Lower leg skin (tissue), 4 donors: ENCODE measurements around the gene UBTF. TPM values are rescaled to one million over a fixed set of nuclear protein-coding genes. Genes with fewer than 3 reads are reported as not detected.

ENCODE experiments used
- DNase-seq, 2 donors: peaks; one replicate each; pipeline ENCODE4 v3.0.0-alpha.2; 2019; ENCODE audit warnings: low spot score in 2 of 2
- H3K4me3 ChIP-seq: fragments of 200-600 bp; sonication (generic); 2 replicates; pipeline ENCODE4 v1.5.1; 2017; ENCODE audit warnings: mild to moderate bottlenecking, low read depth; ENCODE audit not compliant: poor library complexity, severe bottlenecking
- POLR2A ChIP-seq, 2 donors: fragments of 450-650 bp; IDR thresholded peaks; one replicate each; pipeline ENCODE4 v1.6.1; 2016 to 2017; ENCODE audit warnings: antibody characterized with exemption in 2 of 2, mild to moderate bottlenecking in 1 of 2, moderate library complexity in 1 of 2
- WGBS, 2 donors: methylation state at CpG; one replicate each; pipeline ENCODE4 v1.1.5; 2018; 5-methylcytosine and 5-hydroxymethylcytosine counted together
- intact Hi-C: fragments of 100-400 bp; cut with DNase I; formaldehyde crosslinking; loops from one replicate; pipeline ENCODE4 v1.15.0; 2023; ENCODE audit warnings: low total_unique reads
- total RNA-seq, 4 donors: library from RNA; depleted of rRNA; stranded (reverse); fragments of >200 nt; gene quantifications; one replicate each; pipeline ENCODE4 v1.1.0, GENCODE V29; 2016
- TF ChIP-seq, protein P1 (sequence below), 3 donors: fragments of 450-650 bp; IDR thresholded peaks; one replicate each; pipeline ENCODE4 v1.5.1; 2016; ENCODE audit warnings: antibody characterized with exemption in 3 of 3, mild to moderate bottlenecking in 3 of 3, moderate library complexity in 2 of 3

The UBTF gene
- total RNA-seq, 4 donors from 2014 or later, result 62.4 to 70.8 (median 65.7) TPM

DNA sequence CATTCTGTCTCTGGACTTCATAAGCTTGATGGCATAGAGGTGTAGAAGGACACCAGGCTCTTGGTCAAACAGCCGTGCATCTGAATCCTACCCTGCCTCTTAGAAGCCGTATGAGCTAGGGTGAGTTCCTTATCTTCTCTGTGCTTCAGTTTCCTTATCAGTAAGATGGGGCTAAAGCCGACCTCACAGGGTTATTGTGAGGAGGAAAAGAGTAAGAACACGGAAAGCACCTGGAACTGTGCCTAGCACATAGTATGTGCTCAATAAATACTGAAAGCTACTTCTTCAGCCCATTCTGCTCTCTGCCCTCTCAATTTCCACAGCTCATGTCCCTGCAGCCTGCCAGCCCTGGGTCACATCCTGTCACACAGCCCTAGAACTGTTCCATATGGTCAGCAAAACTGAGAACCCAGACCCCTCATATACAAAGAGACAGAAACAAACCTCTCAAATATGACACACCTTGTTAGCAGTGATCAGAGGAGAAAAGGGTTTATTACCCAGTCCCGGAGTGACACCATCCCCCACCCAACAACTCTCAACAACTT is 17.0 kb upstream of the UBTF start:
- no peak for DNase-seq
- 76 to 77% methylated on average over 5 of the region's 5 CpGs for WGBS, 2 donors

DNA sequence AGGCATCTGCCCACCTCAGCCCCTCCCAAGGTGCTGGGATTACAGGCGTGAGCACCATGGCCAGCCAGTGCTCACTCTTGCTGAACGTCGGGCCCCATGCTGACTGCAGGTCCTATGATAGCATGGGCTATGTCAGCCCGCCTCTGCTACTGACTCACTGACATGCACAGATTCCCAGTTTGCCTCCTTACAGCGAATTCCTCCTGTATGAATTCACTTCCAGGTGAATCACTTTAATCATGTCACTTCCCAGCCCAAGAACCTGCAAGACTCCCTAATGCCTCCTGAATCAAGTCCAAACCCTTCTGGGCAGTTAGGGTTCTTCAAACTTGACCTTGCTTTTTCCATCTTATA is 16.1 kb upstream of the UBTF start:
- H3K4me3 ChIP-seq, result no peak overlapping the region
- TF ChIP-seq POLR2A (IDR thresholded peaks at IDR 0.05), result no peak
- WGBS, 2 donors, result 74 to 80% methylated on average over 5 of the region's 5 CpGs
- no peak for DNase-seq
- intact Hi-C loops, result no loop called here

More for the DNA sequence above, 17.0 kb upstream of the UBTF start:
- TF ChIP-seq, protein P1, sequence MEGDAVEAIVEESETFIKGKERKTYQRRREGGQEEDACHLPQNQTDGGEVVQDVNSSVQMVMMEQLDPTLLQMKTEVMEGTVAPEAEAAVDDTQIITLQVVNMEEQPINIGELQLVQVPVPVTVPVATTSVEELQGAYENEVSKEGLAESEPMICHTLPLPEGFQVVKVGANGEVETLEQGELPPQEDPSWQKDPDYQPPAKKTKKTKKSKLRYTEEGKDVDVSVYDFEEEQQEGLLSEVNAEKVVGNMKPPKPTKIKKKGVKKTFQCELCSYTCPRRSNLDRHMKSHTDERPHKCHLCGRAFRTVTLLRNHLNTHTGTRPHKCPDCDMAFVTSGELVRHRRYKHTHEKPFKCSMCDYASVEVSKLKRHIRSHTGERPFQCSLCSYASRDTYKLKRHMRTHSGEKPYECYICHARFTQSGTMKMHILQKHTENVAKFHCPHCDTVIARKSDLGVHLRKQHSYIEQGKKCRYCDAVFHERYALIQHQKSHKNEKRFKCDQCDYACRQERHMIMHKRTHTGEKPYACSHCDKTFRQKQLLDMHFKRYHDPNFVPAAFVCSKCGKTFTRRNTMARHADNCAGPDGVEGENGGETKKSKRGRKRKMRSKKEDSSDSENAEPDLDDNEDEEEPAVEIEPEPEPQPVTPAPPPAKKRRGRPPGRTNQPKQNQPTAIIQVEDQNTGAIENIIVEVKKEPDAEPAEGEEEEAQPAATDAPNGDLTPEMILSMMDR (IDR thresholded peaks at IDR 0.05), result no peak
- TF ChIP-seq POLR2A (IDR thresholded peaks at IDR 0.05), result no peak
- H3K4me3 ChIP-seq, result no peak overlapping the region
- intact Hi-C loops, result no loop called here

DNA sequence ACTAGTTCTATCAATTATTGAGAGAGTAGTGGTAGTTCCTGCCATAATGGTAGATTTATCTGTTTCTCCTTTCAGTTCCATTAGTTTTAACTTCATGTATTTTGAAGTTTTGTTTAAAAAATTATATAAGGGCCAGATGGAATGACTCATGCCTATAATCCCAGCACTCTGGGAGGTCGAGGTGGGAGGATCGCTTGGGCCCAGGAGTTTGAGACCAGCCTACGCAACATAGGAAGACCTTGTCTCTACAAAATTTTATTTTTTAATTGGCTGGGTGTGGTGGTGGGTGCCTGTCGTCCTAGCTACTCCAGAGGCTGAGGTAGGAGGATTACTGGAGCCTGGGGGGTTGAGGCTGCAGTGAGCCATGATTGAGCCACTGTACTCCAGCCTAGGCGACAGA is 14.1 kb upstream of the UBTF start:
- DNase-seq, result no peak
- WGBS, 2 donors, result 80 to 87% methylated on average over 5 of the region's 5 CpGs
- TF ChIP-seq POLR2A (IDR thresholded peaks at IDR 0.05), result no peak
- TF ChIP-seq, protein P1 (IDR thresholded peaks at IDR 0.05), result no peak
- intact Hi-C loops, result no loop called here
- no peak overlapping the region for H3K4me3 ChIP-seq

DNA sequence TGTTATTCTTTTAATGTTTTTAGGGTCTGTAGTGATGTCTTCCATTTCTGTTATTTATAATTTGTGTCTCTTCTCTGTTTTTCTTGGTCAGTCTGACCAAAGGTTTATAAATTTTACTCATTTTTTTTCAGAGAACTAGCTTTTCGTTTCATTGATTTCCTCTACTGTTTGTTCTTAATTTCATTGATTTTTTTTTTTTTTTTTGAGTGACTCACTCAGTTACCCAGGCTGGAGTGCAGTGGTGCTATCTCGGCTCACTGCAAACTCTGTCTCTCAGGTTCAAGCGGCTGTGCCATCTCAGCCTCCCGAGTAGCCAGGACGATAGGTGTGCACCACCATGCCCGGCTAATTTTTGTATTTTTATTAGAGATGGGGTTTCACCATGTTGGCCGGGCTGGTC is 12.6 kb upstream of the UBTF start:
- DNase-seq, result no peak
- intact Hi-C loops, result no loop called here
- H3K4me3 ChIP-seq, result no peak overlapping the region
- no peak for TF ChIP-seq POLR2A (IDR thresholded peaks at IDR 0.05)
- TF ChIP-seq, protein P1 (IDR thresholded peaks at IDR 0.05), result no peak
- WGBS, 2 donors, result 91 to 92% methylated on average over 7 of the region's 7 CpGs

DNA sequence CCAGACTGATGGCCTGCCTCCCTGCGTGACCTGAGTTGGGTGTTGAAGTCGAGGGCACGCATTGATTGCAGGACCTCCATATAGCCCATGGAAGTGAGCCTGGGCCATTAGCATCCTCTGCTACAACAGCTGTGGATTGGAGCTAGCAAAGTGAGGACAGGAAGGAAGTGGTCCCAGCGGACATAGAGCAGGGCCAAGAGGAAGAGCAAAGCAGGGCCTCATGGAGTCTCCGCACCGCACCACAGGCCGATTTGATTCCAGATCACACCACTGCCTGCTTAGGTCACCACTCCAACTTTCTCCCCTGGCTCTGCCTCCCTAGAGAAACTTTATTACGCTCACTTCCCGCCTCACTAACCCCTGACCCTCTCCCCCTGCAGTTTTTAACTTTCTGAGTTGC is 10.7 kb upstream of the UBTF start:
- no peak overlapping the region for H3K4me3 ChIP-seq
- intact Hi-C loops, result no loop called here
- TF ChIP-seq, protein P1 (IDR thresholded peaks at IDR 0.05), result no peak
- no peak for TF ChIP-seq POLR2A (IDR thresholded peaks at IDR 0.05)
- no peak for DNase-seq
- WGBS, 2 donors, result 76 to 87% methylated on average over 9 of the region's 9 CpGs

DNA sequence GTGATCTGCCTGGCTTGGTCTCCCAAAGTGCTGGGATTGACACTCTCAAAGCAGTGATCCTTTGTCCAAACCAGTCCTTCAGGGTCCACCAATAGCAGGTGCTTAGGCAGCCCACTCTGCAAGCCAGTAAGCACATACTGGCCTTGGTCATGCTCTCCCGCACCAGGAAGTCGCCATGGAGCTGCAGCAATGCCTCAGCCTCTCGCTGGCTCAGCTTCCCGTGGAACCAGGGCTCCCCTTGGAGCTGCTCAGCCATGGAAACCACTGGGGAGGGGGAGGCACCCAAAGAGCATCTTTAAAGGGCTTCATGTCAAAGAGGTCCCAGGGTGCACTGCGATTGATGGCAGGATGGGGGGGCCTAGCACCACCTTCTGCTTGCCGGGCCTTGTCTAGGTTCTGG is 9.6 kb upstream of the UBTF start:
- 76 to 90% methylated on average over 5 to 6 of the region's 6 CpGs for WGBS, 2 donors
- intact Hi-C loops, result no loop called here
- no peak for TF ChIP-seq POLR2A (IDR thresholded peaks at IDR 0.05)
- DNase-seq, result no peak
- H3K4me3 ChIP-seq, result no peak overlapping the region

DNA sequence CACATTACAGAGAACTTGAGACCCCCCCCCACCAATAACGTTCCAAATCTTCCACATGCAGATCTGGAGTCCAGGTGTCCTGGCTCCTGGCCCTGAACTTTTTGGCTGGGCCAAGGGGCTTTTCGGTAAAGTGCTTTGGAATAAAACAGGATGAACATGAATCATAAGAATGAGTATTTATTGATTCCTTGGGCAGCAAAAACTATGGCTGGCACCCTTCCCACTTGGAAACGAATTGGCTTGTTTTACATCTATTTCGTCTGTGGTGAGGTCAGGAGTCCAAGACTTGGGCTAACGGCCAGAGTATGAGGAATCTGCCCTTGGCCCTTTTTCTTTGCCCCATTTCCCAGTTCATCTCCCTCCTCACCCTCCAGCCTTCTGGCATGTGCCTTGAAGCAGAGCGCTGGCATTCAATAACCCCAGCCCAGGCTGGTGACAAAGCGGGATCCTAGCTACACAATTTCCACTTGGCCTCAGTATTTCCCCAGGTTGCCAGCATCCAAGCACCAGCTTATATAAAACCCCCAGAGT is 4.1 kb upstream of the UBTF start:
- no peak for DNase-seq
- 19 to 24% methylated on average over 7 of the region's 7 CpGs for WGBS, 2 donors
- TF ChIP-seq POLR2A (IDR thresholded peaks at IDR 0.05), result no peak
- TF ChIP-seq, protein P1 (IDR thresholded peaks at IDR 0.05), result no peak
- no peak overlapping the region for H3K4me3 ChIP-seq
- intact Hi-C loops, result no loop called here
